ENCODE data around the gene CYBB.

The CYBB gene

GRCh38 chrX:37846141-37846540, 66.3 kb downstream of the CYBB start:
- peak in 1 of 5 donors; percentile 6 for DNase-seq

- DNase-seq, result no peak
Measured at GRCh38 chrX:37846558-37846933, 66.7 kb downstream of the CYBB start.

- peak; percentile 67 to 84 (median 70) for DNase-seq
Measured at GRCh38 chrX:37846934-37847732, 67.3 kb downstream of the CYBB start, which contains the start of gene DYNLT3. Gene DYNLT3, minus strand, starts transcription at chrX:37847571. Its CDS starts 61 bp downstream, at chrX:37847510.

- DNase-seq, result no peak
Measured at GRCh38 chrX:37847733-37848197, 67.9 kb downstream of the CYBB start.

- no peak for DNase-seq
Measured at GRCh38 chrX:37854148-37854547, 74.3 kb downstream of the CYBB start.

- no peak for DNase-seq
Measured at GRCh38 chrX:37854748-37855147, 74.9 kb downstream of the CYBB start.

GRCh38 chrX:37860721-37861120, 80.9 kb downstream of the CYBB start:
- DNase-seq, result no peak

GRCh38 chrX:37862851-37863250, 83.0 kb downstream of the CYBB start:
- DNase-seq, result no peak
